ENCODE measurements around the gene PSMB7. TPM values are rescaled to one million over a fixed set of nuclear protein-coding genes. Genes with fewer than 3 reads are reported as not detected.

PSMB7 gene
- total RNA-seq, 2 experiments from 2014 or later: 69.3 to 71.7 TPM

- no peaks in the 10 kb centered on the region for H3K36me3 Mint-ChIP-seq (ENCODE audit: low read depth)
- ATAC-seq (ENCODE audit: poor library complexity) (no peak), DNase-seq (no peak)
- TF ChIP-seq CTCF (IDR thresholded peaks at IDR 0.05): no peak
- ChIA-PET CTCF (no interaction called here), POLR2A (no interaction called here)
- peaks cover 0 to 19% of the 10 kb centered on the region in 2 experiments for H3K9me3 ChIP-seq (ENCODE audit: control insufficient read depth in 1 of 2, insufficient read depth in 1 of 2, low read length in 2 of 2)
- H3K27me3 Mint-ChIP-seq: no peaks in the 10 kb centered on the region
- H3K4me3 Mint-ChIP-seq: no peak overlapping the region
- no peaks in the 10 kb centered on the region for H3K27me3 ChIP-seq (ENCODE audit: control insufficient read depth in 1 of 2, insufficient read depth in 2 of 2, low read length in 2 of 2)
- no peaks in the 10 kb centered on the region for H3K4me1 Mint-ChIP-seq (ENCODE audit: low read depth)
- H3K27ac ChIP-seq (ENCODE audit: low read depth in 1 of 2, low read length in 2 of 2): no peak overlapping the region
- H3K4me3 ChIP-seq (ENCODE audit: low read length): no peak overlapping the region
- intact Hi-C loops (cut with DNase I, micrococcal nuclease): no loop called here
- H3K36me3 ChIP-seq (ENCODE audit: insufficient read depth, low read length): no peaks in the 10 kb centered on the region
- H3K27ac Mint-ChIP-seq: no peak overlapping the region
- no peaks in the 10 kb centered on the region for H3K4me1 ChIP-seq (ENCODE audit: insufficient read depth, low read length)
- H3K9me3 Mint-ChIP-seq: no peaks in the 10 kb centered on the region
Measured at GRCh38 chr9:124337562-124337961, 77.7 kb downstream of the PSMB7 start.

GRCh38 chr9:124335320-124335707, 79.9 kb downstream of the PSMB7 start:
- Histone ChIP-seq H3K4me1 (ENCODE audit: insufficient read depth, low read length) (no peaks in the 10 kb centered on the region), H3K9me3 (ENCODE audit: control insufficient read depth in 1 of 2, insufficient read depth in 1 of 2, low read length in 2 of 2) (peaks cover 0 to 19% of the 10 kb centered on the region in 2 experiments), H3K27ac (ENCODE audit: low read depth in 1 of 2, low read length in 2 of 2) (no peak overlapping the region), H3K4me3 (ENCODE audit: low read length) (no peak overlapping the region), H3K36me3 (ENCODE audit: insufficient read depth, low read length) (no peaks in the 10 kb centered on the region), H3K27me3 (ENCODE audit: control insufficient read depth in 1 of 2, insufficient read depth in 2 of 2, low read length in 2 of 2) (no peaks in the 10 kb centered on the region)
- no peaks in the 10 kb centered on the region for H3K27me3 Mint-ChIP-seq
- no peaks in the 10 kb centered on the region for H3K9me3 Mint-ChIP-seq
- intact Hi-C loops (cut with DNase I, micrococcal nuclease): no loop called here
- no peak overlapping the region for H3K27ac Mint-ChIP-seq
- no peak overlapping the region for H3K4me3 Mint-ChIP-seq
- ChIA-PET POLR2A (no interaction called here), CTCF (no interaction called here)
- H3K4me1 Mint-ChIP-seq (ENCODE audit: low read depth): no peaks in the 10 kb centered on the region
- TF ChIP-seq CTCF (IDR thresholded peaks at IDR 0.05): no peak
- ATAC-seq (ENCODE audit: poor library complexity) (no peak), DNase-seq (no peak)
- H3K36me3 Mint-ChIP-seq (ENCODE audit: low read depth): no peaks in the 10 kb centered on the region

- intact Hi-C loops (cut with DNase I, micrococcal nuclease): no loop called here
- H3K36me3 Mint-ChIP-seq (ENCODE audit: low read depth): no peaks in the 10 kb centered on the region
- no peak for TF ChIP-seq CTCF (IDR thresholded peaks at IDR 0.05)
Measured at GRCh38 chr9:124334568-124335319, 80.5 kb downstream of the PSMB7 start.

More at GRCh38 chr9:124334568-124335319, 80.5 kb downstream of the PSMB7 start:
- Mint-ChIP-seq H3K4me1 (ENCODE audit: low read depth) (no peaks in the 10 kb centered on the region), H3K27ac (no peak overlapping the region), H3K27me3 (no peaks in the 10 kb centered on the region), H3K4me3 (no peak overlapping the region), H3K9me3 (no peaks in the 10 kb centered on the region)
- H3K9me3 ChIP-seq (ENCODE audit: control insufficient read depth in 1 of 2, insufficient read depth in 1 of 2, low read length in 2 of 2): peaks cover 0 to 19% of the 10 kb centered on the region in 2 experiments
- CTCF ChIA-PET: no interaction called here
- ATAC-seq (ENCODE audit: poor library complexity): no peak
- POLR2A ChIA-PET: no interaction called here
- H3K27ac ChIP-seq (ENCODE audit: low read depth in 1 of 2, low read length in 2 of 2): no peak overlapping the region
- H3K4me1 ChIP-seq (ENCODE audit: insufficient read depth, low read length): no peaks in the 10 kb centered on the region
- peaks cover under 1% of the 10 kb centered on the region for H3K36me3 ChIP-seq (ENCODE audit: insufficient read depth, low read length)
- no peak overlapping the region for H3K4me3 ChIP-seq (ENCODE audit: low read length)
- H3K27me3 ChIP-seq (ENCODE audit: control insufficient read depth in 1 of 2, insufficient read depth in 2 of 2, low read length in 2 of 2): no peaks in the 10 kb centered on the region
- DNase-seq: no peak

All from CD4-positive, alpha-beta T cell (primary cell).